Body of pancreas (tissue), 4 donors: ENCODE results near the gene SNRNP25. TPM values are rescaled to one million over a fixed set of nuclear protein-coding genes. Genes with fewer than 3 reads are reported as not detected.

ENCODE experiments used
- ATAC-seq: fragments of 150-250 bp; one replicate; pipeline ENCODE4 v1.9.1; 2016
- DNase-seq, 4 donors: peaks; one replicate each; pipeline ENCODE4 v3.0.0-alpha.2; 2019
- H3K27ac ChIP-seq, 4 donors: fragments of 200-600 bp; sonication (generic); 1 replicate in 3 of 4; 2 replicates in 1 of 4; pipeline versions ENCODE4 v1.5.1 to v1.6.1; 2016 to 2019; ENCODE audit warnings: mild to moderate bottlenecking in 1 of 4, mixed read lengths in 1 of 4, moderate library complexity in 1 of 4
- H3K27me3 ChIP-seq, 2 donors: fragments of 200-600 bp; sonication (generic); one replicate each; pipeline ENCODE4 v1.6.0; 2016; ENCODE audit warnings: mild to moderate bottlenecking in 1 of 2
- H3K36me3 ChIP-seq, 2 donors: fragments of 200-600 bp; sonication (generic); replicated peaks in 1 of 2; 2 replicates each; pipeline ENCODE4 v1.5.1; 2016; ENCODE audit warnings: low read depth in 2 of 2; ENCODE audit not compliant: insufficient read depth in 1 of 2
- H3K4me1 ChIP-seq: fragments of 200-600 bp; sonication (generic); one replicate; pipeline ENCODE4 v1.6.0; 2016
- H3K4me3 ChIP-seq, 2 donors: fragments of 200-600 bp; sonication (generic); 1 replicate in 1 of 2; 2 replicates in 1 of 2; pipeline ENCODE4 v1.5.1; 2016 to 2019
- H3K9me3 ChIP-seq, 3 donors: fragments of 200-600 bp; sonication (generic); 1 replicate in 2 of 3; 2 replicates in 1 of 3; pipeline ENCODE4 v1.5.1; 2016
- POLR2A ChIP-seq, 3 donors: fragments of 450-650 bp; IDR thresholded peaks; one replicate each; pipeline ENCODE4 v1.6.1; 2016; ENCODE audit warnings: antibody characterized with exemption in 3 of 3, mild to moderate bottlenecking in 2 of 3
- WGBS, 2 donors: methylation state at CpG; one replicate each; pipeline ENCODE4 v1.1.5; 2017; 5-methylcytosine and 5-hydroxymethylcytosine counted together
- intact Hi-C: fragments of 100-400 bp; cut with DNase I; formaldehyde crosslinking; loops from one replicate; pipeline ENCODE4 v1.15.1; 2023
- total RNA-seq, 2 donors: library from RNA; depleted of rRNA; stranded (reverse); fragments of >200 nt; gene quantifications; one replicate each; pipeline ENCODE4 v1.1.0, GENCODE V29; 2016
- TF ChIP-seq, protein P1 (sequence below), 7 experiments: fragments of 450-650 bp in 4 of 7; fragments of 200-600 bp in 3 of 7; sonication (generic) in 3 of 7; IDR thresholded peaks; one replicate each; pipeline ENCODE4 v1.5.1; 2016 to 2019; ENCODE audit warnings: antibody characterized with exemption in 7 of 7

SNRNP25 gene
- total RNA-seq, 2 donors from 2014 or later, result 13.2 to 13.5 TPM

- Histone ChIP-seq H3K4me3 (no peak overlapping the region), H3K36me3 (no peaks in the 10 kb centered on the region), H3K27me3 (no peaks in the 10 kb centered on the region), H3K9me3 (no peaks in the 10 kb centered on the region), H3K27ac (peak overlapping the region in 2 of 4 donors; percentile 70 to 87), H3K4me1 (peaks cover 37% of the 10 kb centered on the region)
- ATAC-seq (no peak), DNase-seq (no peak)
- intact Hi-C loops, result no loop called here
- TF ChIP-seq, protein P1, sequence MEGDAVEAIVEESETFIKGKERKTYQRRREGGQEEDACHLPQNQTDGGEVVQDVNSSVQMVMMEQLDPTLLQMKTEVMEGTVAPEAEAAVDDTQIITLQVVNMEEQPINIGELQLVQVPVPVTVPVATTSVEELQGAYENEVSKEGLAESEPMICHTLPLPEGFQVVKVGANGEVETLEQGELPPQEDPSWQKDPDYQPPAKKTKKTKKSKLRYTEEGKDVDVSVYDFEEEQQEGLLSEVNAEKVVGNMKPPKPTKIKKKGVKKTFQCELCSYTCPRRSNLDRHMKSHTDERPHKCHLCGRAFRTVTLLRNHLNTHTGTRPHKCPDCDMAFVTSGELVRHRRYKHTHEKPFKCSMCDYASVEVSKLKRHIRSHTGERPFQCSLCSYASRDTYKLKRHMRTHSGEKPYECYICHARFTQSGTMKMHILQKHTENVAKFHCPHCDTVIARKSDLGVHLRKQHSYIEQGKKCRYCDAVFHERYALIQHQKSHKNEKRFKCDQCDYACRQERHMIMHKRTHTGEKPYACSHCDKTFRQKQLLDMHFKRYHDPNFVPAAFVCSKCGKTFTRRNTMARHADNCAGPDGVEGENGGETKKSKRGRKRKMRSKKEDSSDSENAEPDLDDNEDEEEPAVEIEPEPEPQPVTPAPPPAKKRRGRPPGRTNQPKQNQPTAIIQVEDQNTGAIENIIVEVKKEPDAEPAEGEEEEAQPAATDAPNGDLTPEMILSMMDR (IDR thresholded peaks at IDR 0.05), result no peak
- TF ChIP-seq POLR2A (IDR thresholded peaks at IDR 0.05), result no peak
- 72 to 73% methylated on average over 14 to 32 of the region's 32 CpGs for WGBS, 2 donors
Observed at GRCh38 chr16:79151-80054, 25.8 kb downstream of the SNRNP25 start.

- Histone ChIP-seq H3K36me3 (peaks cover 3 to 5% of the 10 kb centered on the region in 2 donors), H3K4me3 (no peak overlapping the region), H3K4me1 (peaks cover 27% of the 10 kb centered on the region), H3K9me3 (no peaks in the 10 kb centered on the region), H3K27me3 (no peaks in the 10 kb centered on the region), H3K27ac (no peak overlapping the region)
- WGBS, 2 donors, result 94 to 96% methylated on average over 15 to 31 of the region's 31 CpGs
- ATAC-seq (no peak), DNase-seq (no peak)
- TF ChIP-seq, protein P1 (IDR thresholded peaks at IDR 0.05), result no peak
- TF ChIP-seq POLR2A (IDR thresholded peaks at IDR 0.05), result no peak
- intact Hi-C loops, result no loop called here
Observed at GRCh38 chr16:83060-83603, 29.5 kb downstream of the SNRNP25 start.

DNA sequence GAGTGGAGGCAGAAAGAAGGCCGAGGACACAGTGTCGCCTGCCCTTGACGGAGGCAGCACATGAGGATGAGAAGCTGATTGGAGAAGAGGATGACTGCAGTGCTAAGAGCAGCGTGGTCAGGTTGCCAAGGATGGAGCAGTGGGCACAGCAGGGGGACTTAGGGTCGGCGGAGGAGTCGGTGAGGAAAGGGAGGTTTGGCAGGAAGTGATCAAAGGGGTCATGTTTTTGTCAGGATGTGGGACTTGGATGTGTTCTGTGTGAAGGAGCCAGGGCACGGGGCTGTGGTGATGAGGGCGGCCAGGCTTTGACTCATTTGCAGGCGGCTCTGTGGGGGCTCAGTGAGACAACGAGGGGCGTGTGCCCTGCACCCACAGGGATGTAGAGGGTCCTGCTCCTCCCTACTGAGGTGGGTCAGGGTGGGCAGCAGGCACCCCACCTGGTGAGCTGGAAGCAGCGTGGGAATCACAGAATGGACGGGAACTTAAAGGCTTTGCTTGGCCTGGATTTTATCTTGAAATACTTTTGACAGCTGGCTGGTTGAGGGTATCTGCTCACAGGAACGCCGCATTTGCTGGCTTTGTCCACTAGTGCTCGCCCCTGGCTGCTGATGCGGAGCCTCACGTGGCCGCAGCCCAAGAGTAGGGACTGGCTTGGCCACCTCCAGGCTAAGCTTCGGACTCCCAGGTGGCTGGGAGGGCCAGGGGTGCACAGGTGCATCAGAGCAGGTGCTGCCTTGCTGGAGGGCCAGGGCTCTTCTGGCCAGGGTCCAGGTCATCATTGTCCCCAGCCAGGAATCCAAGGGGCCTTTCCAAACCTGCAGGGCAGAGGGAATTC is 30.4 kb downstream of the SNRNP25 start:
- H3K27me3 ChIP-seq, result no peaks in the 10 kb centered on the region
- peak overlapping the region in 1 of 4 donors; percentile 29 for H3K27ac ChIP-seq
- DNase-seq (no peak), ATAC-seq (no peak)
- no peak overlapping the region for H3K4me3 ChIP-seq
- peaks cover 23% of the 10 kb centered on the region for H3K4me1 ChIP-seq
- H3K9me3 ChIP-seq, result no peaks in the 10 kb centered on the region
- intact Hi-C loops, result no loop called here
- peaks cover 3 to 5% of the 10 kb centered on the region in 2 donors for H3K36me3 ChIP-seq
- 66 to 74% methylated on average over 14 to 21 of the region's 21 CpGs for WGBS, 2 donors
- no peak for TF ChIP-seq POLR2A (IDR thresholded peaks at IDR 0.05)
- TF ChIP-seq, protein P1 (IDR thresholded peaks at IDR 0.05), result no peak

DNA sequence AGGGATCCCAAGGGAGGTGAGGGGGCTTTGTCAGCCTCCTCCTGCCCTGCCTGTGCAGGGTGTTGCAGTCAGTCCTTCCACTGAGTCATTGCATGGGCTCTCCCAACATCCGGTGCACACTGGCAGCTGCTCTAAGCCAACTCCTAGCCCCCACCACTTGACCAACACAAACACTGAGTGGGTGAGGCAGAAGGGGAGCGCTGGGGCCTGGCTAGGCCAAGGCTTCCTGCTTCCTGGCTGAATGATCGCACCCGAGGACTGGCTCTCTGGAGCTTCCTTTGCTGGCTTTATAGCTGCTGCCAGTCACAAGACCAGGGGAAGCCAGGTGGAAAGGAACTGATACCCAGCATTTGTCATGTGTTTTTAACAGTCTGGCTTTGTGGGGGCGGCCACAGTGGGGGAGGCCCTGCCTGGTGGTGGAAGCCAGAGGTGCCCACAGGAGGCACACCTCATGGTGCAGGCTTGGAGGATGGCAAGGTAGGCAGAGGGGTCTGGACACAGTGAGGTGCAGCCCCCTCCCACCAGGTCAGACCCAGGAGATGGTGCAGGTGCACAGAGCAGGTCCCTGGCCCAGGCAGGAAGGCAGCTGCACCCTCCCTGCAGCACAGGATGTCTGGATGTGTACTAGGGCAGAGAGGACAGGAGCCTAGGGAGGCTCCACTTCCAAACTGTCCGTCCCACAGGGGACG is 31.2 kb downstream of the SNRNP25 start:
- TF ChIP-seq POLR2A (IDR thresholded peaks at IDR 0.05), result no peak
- TF ChIP-seq, protein P1 (IDR thresholded peaks at IDR 0.05), result no peak
- intact Hi-C loops, result no loop called here
- Histone ChIP-seq H3K36me3 (peaks cover 3 to 5% of the 10 kb centered on the region in 2 donors), H3K27me3 (no peaks in the 10 kb centered on the region), H3K4me1 (peaks cover 19% of the 10 kb centered on the region), H3K9me3 (no peaks in the 10 kb centered on the region), H3K4me3 (no peak overlapping the region), H3K27ac (peak overlapping the region in 1 of 4 donors; percentile 36)
- DNase-seq (peak in 3 of 4 donors; percentile 41 to 43 (median 42)), ATAC-seq (peak; percentile 45)
- 62 to 63% methylated on average over 7 of the region's 7 CpGs for WGBS, 2 donors
